CD4-positive, alpha-beta T cell treated with Interferon gamma for 1 hour (primary cell): ENCODE results near the gene NFATC1.

Experiments
- DNase-seq: peaks from one replicate; pipeline ENCODE4 v3.0.0-alpha.2; 2020

The NFATC1 gene

DNA sequence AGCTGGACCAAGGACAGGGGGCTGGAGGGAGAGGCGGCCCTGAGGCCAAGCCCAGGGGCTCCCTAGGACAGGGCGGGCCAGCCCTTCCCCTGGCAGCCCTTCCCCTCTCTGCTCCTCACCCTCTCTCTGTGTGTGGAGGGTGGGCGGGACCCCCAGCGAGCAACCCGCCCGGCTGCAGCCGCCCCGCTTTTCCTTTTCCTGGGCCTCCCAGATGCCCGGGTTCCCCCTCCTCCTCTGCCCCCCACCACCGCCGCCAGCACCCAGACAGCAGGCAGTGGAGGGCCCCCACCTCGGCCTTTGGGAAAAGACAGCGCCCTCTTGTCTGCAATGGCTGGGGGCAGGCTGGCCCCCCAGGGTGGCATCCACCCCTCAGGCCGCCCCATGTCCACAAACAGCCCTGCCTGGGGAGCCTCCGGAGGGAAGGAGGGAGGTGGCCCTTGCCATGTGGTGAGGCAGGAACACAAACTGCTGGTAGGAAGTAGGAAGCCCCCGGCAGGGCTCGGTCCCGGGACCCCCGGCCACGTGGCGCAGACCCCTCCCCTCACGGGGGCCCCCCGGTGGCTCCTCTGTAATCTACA is 148.7 kb downstream of the NFATC1 start:
- DNase-seq, result no peak

DNA sequence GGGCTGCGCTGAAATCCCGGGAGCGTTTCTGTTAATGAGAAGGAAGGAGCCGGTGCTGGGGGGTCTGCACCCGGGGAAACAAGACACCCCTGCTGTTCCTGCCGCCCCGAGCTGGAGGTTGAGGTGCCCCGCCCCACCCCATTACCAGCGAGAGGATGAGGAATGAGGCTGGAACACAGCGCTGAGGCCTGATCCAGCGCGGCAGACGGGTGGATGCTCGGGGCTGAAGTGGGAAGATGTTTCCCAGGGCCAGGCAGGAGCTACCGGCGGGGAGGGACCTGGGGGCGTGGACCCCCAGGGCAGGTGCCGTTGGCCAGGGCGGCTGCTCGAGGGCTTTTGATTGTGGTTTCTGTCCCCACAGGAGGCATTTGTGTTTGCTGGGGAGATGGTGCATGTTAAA is 149.5 kb downstream of the NFATC1 start:
- no peak for DNase-seq

GRCh38 chr18:79545736-79546171 is 150.0 kb downstream of the NFATC1 start:
- no peak for DNase-seq

GRCh38 chr18:79546781-79547272 is 151.1 kb downstream of the NFATC1 start:
- no peak for DNase-seq

DNA sequence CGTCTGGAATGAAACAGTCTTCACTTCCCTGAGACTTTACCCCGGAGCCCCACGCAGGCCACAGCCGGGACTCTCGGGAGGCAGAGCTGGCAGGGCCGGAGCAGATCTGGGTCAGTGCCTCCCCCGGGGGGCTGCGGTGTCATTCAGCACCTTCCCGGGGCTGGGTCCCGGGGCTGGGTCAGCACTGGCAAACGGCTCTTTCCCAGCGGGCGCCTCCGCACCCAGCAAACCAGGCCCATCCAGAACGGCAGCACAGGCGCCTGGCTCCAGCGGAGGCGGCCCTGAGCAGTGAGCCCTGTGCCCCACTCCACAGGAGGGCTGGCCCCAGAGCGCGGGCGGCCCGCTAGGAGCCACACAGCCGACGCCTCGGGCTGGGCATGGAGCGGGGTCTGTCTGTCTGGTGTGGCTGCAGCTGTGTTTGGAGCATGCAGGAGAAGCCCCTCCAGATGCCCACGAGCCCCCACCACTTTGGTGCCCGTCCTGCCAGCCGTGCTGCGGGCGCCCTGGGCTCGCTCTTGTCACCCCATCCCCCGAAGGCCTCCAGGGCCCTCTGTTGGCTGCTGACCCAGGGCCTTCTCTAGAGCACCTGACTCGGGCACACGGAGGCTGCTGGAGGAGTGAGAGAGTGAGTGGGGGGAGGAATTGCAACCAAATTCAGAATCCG is 151.8 kb downstream of the NFATC1 start:
- DNase-seq, result no peak

DNA sequence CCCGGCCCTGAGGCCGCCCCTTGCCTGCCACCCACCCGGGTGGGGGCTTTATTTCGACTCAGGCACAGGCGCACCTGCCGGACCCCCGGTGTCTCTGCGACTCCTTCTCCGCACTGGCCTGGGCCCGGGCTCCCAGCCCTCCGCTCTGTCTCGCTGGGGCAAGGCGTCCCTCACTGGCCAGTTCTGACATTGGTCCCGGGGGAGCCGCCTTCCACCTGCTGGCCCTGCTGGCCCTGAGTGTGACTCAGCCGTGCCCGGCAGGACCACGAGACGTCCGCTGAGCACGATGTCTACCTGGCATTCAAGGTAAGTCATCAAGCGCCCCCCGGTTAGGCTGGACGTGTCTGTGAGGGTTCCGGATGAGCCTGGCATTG is 152.3 kb downstream of the NFATC1 start:
- DNase-seq, result no peak

DNA sequence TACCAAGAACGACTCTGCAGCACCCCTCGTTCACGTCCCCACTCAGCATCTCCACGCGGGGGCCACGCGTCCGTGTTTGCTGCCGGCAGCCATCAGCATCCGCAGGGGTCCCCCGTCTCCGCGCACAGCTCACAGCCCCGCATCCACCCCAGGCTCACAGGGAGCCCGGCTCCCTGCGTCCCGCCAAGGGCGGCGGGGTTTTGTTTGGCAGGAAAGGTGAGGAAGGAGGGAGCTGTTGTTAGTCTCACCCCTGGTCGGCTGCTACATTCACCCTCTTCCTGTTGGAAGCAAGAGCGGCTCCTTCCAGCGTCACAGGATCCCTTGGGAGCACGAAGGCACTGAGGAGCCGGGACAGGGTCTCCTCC is 152.9 kb downstream of the NFATC1 start:
- DNase-seq, result no peak

- DNase-seq, result no peak
Measured at GRCh38 chr18:79548986-79549637, 153.4 kb downstream of the NFATC1 start.

DNA sequence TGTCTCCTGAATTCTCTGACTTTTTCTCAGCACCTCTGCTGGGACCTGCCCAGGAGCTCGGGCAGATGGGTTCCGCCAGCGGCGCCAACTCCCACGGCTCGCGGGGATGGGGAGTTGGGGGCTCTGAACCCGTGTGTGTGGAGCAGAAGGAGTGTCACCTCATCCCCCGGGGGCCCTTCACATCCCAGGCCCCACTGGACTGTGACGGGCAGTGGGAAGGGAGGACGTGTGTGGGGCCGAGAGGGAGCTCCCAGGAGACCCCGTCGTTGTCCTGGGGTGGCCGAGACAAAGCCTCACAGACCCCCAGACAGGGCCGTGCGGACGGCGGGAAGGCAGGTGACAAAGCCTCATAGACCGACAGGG is 153.9 kb downstream of the NFATC1 start:
- no peak for DNase-seq

DNA sequence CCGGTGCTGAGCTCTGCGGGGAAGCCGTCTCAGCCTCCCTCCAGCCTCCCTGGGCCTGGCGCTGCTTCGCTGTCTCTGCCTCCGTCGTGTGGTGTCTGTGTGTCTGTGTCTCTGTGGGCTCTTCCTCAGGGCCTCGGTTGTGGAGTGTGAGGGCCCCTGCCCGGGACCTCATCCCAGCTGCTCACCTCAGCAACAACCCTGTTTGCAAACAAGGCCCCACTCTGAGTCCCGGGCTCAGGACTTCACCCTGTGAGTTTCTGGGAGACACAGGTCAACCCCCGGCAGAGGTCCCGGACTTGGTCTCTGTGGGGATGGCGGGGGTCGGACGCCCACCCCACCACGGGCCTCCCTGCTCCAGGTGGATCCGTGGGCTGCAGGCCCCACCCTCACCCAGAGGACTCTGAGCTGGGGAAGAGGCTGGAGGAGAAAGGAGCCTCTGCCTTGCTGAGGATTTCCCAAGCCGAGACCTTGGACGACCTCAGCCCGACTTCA is 156.5 kb downstream of the NFATC1 start:
- DNase-seq, result no peak

- DNase-seq, result no peak
Measured at GRCh38 chr18:79552696-79553095, 157.0 kb downstream of the NFATC1 start.

- no peak for DNase-seq
Measured at GRCh38 chr18:79553154-79553553, 157.4 kb downstream of the NFATC1 start.

GRCh38 chr18:79553696-79554095 is 158.0 kb downstream of the NFATC1 start:
- DNase-seq, result no peak

DNA sequence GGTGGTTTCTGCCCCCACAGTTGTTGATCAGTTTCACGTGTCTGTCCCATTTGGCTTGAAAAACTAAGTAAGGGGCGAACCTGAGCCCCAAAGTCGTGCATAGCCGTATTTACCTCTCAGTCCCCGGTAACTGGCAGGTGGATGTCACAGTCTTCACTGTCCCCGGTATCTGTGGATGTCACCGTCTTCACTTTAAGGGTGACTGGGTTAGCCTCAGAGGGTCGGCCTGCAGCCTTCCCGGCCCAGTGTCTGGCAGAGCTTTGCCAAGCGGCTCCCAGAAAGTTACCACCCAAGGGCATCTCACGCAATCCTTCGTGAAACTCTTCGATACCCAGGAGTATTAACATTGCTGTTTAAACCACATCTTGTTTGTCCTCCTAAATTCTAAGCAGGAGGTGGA is 158.6 kb downstream of the NFATC1 start:
- DNase-seq, result no peak

DNA sequence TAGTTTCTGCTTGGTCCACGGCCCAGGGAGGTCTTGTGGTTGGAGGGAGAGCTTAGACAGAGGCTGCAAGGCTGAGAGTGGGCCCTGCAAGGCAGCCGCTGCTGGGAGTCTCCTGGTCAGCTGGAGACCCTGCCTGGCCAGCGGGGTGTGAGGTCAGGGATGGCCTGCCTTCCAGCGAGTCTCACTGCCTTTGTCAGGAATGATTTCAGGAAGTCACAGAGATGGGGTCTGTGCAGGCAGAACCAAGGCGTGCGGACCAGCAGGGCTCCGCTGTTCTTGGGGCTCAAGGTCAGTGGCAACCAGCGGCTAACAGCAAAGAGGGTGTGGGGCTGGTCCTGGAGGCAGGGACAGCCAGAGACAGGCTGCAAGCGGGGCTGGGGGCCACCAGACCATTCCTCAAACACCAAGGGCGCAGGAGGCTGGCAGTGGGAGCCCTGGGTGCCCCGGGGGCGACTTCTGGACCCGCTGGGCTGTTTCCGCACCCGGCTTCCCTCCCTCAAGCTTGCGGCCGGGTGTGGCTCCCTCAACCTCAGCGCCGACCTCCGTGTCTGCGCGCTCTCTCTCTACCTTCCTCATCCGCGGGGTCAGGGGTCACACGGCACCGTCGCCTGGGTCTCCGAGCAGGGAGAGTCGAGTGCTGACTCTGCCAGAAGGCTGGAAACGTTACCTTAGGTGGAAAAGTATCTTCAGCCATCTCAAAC is 159.4 kb downstream of the NFATC1 start:
- DNase-seq, result no peak

- DNase-seq, result no peak
Measured at GRCh38 chr18:79555885-79556284, 160.2 kb downstream of the NFATC1 start.

DNA sequence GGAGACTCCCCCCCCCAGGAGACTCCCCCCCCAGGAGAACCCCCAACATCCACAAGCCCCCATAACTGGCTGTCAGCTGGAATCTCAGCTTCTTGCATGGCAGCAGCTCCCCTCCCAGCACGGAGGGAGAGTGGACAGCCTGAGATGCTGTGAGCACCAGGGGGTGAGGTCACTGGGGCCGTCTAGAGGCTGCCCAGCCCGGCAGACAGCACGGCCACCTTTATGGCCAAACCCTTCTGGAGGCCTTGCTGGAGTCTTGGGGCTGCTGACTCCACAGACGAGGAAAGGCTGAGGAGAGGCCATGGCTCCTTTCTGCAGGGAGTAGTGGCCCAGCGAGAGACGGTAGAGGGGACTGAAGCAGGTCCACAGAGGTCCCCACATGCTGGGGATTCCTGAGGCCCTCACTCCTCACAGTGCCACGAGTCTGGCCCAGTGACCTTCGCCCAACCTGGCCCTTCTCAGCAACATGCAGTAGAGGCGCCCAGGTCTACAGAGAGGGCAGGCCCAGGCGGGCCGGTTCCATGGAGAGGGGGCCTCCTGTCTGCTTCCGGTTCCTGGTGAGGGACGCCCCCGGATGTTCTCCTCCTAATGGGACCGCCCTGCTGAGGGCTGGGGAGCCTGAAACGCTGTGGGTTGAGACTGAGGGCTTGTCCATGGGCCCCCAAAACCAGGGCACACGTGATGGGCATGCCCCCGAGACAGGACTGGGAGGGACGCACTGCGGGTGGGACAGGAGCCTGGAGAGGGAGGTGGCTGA is 161.3 kb downstream of the NFATC1 start:
- no peak for DNase-seq

DNA sequence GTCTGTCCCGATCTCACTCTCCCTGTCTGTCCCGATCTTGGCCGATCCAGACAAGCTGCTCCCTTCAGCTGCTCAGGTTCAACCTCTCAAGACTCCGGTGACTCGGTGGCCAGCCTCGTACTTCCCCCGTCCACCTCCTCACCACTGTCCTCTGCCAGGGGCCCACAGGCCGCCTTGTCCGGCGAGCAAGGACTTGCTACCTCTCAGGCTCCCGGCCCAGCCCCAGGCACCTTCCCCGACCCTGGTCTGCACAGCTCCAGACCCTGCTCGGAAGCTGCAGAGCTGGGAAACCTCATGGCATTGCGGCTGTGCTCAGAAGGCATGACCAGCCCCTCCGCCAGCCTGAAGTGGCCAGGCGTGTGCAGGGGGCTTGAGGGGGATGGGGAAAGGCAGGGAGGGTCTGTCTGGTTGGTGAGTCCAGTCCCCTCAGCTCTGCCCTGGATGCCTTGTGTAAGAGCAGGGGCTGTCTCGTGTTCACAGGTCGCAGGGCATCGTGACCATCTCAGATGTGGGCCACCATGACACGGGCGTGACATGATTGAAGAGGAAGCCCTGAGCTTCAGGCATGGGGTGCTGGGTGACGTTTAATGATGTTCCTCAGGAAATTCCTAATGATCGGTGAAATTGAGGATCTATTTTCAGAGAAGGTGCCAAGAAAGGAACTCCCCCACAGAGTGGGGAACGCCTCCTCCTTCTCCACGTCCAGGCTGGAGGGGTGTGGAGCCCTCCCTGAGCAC is 162.6 kb downstream of the NFATC1 start:
- DNase-seq, result no peak

GRCh38 chr18:79558933-79559416 is 163.2 kb downstream of the NFATC1 start:
- no peak for DNase-seq

- DNase-seq, result no peak
Measured at GRCh38 chr18:79559436-79559835, 163.7 kb downstream of the NFATC1 start.

- no peak for DNase-seq
Measured at GRCh38 chr18:79560042-79560860, 164.5 kb downstream of the NFATC1 start.
